Kidney (tissue), 14 donors: Measurements from ENCODE around the gene LRRC47. TPM values are rescaled to one million over a fixed set of nuclear protein-coding genes. Genes with fewer than 3 reads are reported as not detected.
"Not testable (repeated sequence)": the region's sequence is repeated elsewhere in the genome, so short reads cannot be mapped to it uniquely, and the experiment has no call there.

ENCODE experiments used
- DNase-seq, 5 donors: peaks; one replicate each; pipeline ENCODE4 v3.0.0-alpha.2; 2013 to 2020
- FAIRE-seq: peaks from 2 replicates; lab custom pipeline; 2012; peaks lifted over from hg19 to GRCh38; lab: Jason Lieb, UNC
- H3K27ac ChIP-seq, 2 donors: one replicate each; pipeline ENCODE4 v1.7.0; 2013; ENCODE audit warnings: low read depth in 2 of 2, low read length in 2 of 2, inconsistent platforms in 1 of 2
- H3K27me3 ChIP-seq: one replicate; pipeline ENCODE4 v1.7.1; 2013; ENCODE audit warnings: low read length, inconsistent platforms; ENCODE audit not compliant: control insufficient read depth, insufficient read depth
- H3K36me3 ChIP-seq, 3 donors: one replicate each; pipeline versions ENCODE4 v1.7.0 to v1.7.1; 2013; ENCODE audit warnings: low read length in 3 of 3, control low read depth in 1 of 3, inconsistent platforms in 1 of 3; ENCODE audit not compliant: insufficient read depth in 3 of 3, control insufficient read depth in 2 of 3
- H3K4me1 ChIP-seq, 3 donors: one replicate each; pipeline versions ENCODE4 v1.7.0 to v1.7.1; 2013; ENCODE audit warnings: low read length in 3 of 3, inconsistent platforms in 1 of 3, low read depth in 1 of 3; ENCODE audit not compliant: control insufficient read depth in 2 of 3, insufficient read depth in 2 of 3
- H3K4me3 ChIP-seq, 3 donors: one replicate each; pipeline versions ENCODE4 v1.7.0 to v1.8.1; 2013; ENCODE audit warnings: low read length in 3 of 3, control low read depth in 1 of 3, inconsistent platforms in 1 of 3
- H3K9ac ChIP-seq, 3 donors: one replicate each; pipeline versions ENCODE4 v1.7.0 to v1.7.1; 2013; ENCODE audit warnings: low read length in 3 of 3, control low read depth in 1 of 3, inconsistent platforms in 1 of 3
- H3K9me3 ChIP-seq, 3 donors: one replicate each; pipeline versions ENCODE4 v1.7.0 to v1.7.1; 2013; ENCODE audit warnings: low read length in 3 of 3, control low read depth in 1 of 3, inconsistent platforms in 1 of 3; ENCODE audit not compliant: control insufficient read depth in 2 of 3, insufficient read depth in 1 of 3
- CTCF ChIP-seq: IDR thresholded peaks from 3 replicates; pipeline ENCODE4 v1.5.1; 2012; ENCODE audit warnings: mild to moderate bottlenecking, moderate library complexity, borderline replicate concordance; ENCODE audit not compliant: insufficient read depth; ENCODE audit errors: extremely low read depth
- intact Hi-C: fragments of 100-400 bp; cut with DNase I; formaldehyde crosslinking; loops from one replicate; pipeline ENCODE4 v1.11.1; 2022
- polyA plus RNA-seq: library from polyadenylated mRNA; stranded (reverse); fragments of 350-450 nt; fragmentation: Illumina TruSeq; extraction: RNeasy Lipid Tissue Mini Kit (QIAGEN cat#74804); gene quantifications from one replicate; pipeline ENCODE4 v1.2.3, GENCODE V29; 2014; ENCODE audit warnings: low read depth, low replicate concordance; ENCODE audit not compliant: insufficient read depth
- total RNA-seq: library from RNA; stranded (reverse); fragmentation: NEBNext Ultra II Directional; extraction: Animal tissue kit (Norgen Biotek cat#: 25700); gene quantifications from one replicate; pipeline ENCODE4 v1.2.1, GENCODE V29; 2021
- donor health status: control.
- donor health status: control.
- donor health status: control.
- donor health status: control.
- donor health status: control.
- donor health status: DM: yes; HTN: yes; CAD: no.
- donor health status: Normal renal cell carcinoma (clear cell type).

LRRC47 gene
- total and polyA plus RNA-seq, 2 donors from 2014 or later, result 28.8 to 42.4 TPM

DNA sequence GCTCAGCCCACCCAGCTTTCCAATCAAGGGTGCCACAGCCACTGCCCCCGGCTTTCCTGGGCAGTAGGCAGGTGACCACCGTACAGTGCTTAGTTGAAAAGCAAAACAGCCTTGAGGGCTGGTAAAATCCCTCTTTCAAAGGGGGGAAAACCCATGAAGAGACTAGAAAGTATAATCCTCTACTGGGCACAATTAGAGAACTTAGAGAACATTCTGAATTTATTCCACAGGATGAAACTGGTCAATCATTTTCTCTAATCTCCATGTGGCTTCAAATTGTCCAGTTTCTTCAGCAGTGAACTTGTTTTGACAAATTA lies 15.3 kb upstream of the LRRC47 start:
- FAIRE-seq (no peak), DNase-seq (no peak)
- Histone ChIP-seq H3K9me3 (no peaks in the 10 kb centered on the region), H3K27me3 (no peaks in the 10 kb centered on the region), H3K4me1 (peaks cover 0 to 2% (median 0%) of the 10 kb centered on the region in 3 donors), H3K36me3 (peaks cover 0 to 16% (median 3%) of the 10 kb centered on the region in 3 donors), H3K9ac (no peak overlapping the region), H3K4me3 (no peak overlapping the region), H3K27ac (no peak overlapping the region)
- TF ChIP-seq CTCF, result no peak
- intact Hi-C loops, result no loop called here

GRCh38 chr1:3810149-3810761 lies 14.0 kb upstream of the LRRC47 start:
- H3K9ac ChIP-seq, intact Hi-C loops, FAIRE-seq, H3K27ac ChIP-seq, H3K9me3 ChIP-seq, H3K4me1 ChIP-seq, H3K4me3 ChIP-seq, H3K27me3 ChIP-seq: not testable (repeated sequence)
- H3K36me3 ChIP-seq, result peaks cover 0 to 11% (median 0%) of the 10 kb centered on the region in 3 donors
- peak in 1 of 5 donors; percentile 3 for DNase-seq

GRCh38 chr1:3809680-3810079 lies 13.4 kb upstream of the LRRC47 start:
- DNase-seq (peak in 1 of 5 donors; percentile 6), FAIRE-seq (no peak)
- H3K27me3 ChIP-seq, result no peaks in the 10 kb centered on the region
- peaks cover 0 to 2% (median 0%) of the 10 kb centered on the region in 3 donors for H3K4me1 ChIP-seq
- TF ChIP-seq CTCF, result no peak
- no peak overlapping the region for H3K9ac ChIP-seq
- no peaks in the 10 kb centered on the region for H3K9me3 ChIP-seq
- peaks cover 0 to 11% (median 0%) of the 10 kb centered on the region in 3 donors for H3K36me3 ChIP-seq
- H3K4me3 ChIP-seq, result no peak overlapping the region
- intact Hi-C loops, result no loop called here
- no peak overlapping the region for H3K27ac ChIP-seq

DNA sequence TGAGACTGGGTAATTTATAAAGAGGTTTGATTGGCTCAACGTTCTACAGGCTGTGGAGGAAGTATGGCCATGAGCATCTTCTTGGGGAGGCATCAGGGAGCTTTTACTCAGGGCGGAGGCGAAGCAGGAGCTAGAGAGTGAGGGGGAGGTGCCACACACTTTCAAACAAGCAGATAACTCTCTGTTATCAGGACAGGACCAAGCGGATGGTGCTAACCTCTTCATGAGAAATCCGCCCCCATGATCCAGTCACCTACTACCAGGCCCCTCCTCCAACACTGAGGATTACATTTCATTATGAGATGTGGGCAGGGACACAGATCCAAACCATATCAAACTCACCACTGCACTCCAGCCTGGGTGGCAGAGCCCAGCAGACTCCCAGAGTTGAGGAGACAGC lies 11.5 kb upstream of the LRRC47 start:
- TF ChIP-seq CTCF, result no peak
- peaks cover 0 to 2% (median 0%) of the 10 kb centered on the region in 3 donors for H3K4me1 ChIP-seq
- FAIRE-seq, result no peak
- no peak overlapping the region for H3K4me3 ChIP-seq
- no peaks in the 10 kb centered on the region for H3K36me3 ChIP-seq
- H3K9ac ChIP-seq, result no peak overlapping the region
- DNase-seq, result peak in 1 of 5 donors; percentile 2
- H3K27me3 ChIP-seq, result no peaks in the 10 kb centered on the region
- no peak overlapping the region for H3K27ac ChIP-seq
- intact Hi-C loops, result no loop called here
- H3K9me3 ChIP-seq, result no peaks in the 10 kb centered on the region
